ENCODE measurements around the gene RGS11. TPM values are rescaled to one million over a fixed set of nuclear protein-coding genes. Genes with fewer than 3 reads are reported as not detected.

RGS11 gene
- total RNA-seq, result 0.07 and 0.27 TPM in 2 replicates

DNA sequence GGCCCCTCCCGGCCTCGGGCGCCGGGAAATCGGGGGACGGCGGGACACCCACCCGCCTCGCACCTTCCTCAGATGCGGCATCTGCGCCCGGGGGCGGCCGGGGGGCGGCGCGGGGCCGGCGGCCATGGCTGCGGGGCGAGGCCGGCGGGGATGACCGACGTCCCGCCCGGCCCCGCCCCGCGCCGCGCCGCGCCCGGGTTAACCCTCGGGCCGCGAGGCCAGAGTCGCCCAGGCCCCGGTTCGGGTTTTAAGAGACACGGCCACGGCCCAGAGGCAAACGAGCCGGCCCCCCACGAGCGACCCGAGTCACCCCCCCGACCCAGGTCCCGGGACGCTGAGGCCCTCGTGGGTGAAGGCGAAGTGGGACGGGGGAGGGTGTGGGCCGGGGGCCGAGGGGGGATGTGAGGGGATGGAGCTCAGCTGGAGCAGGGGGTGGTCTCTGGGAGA lies at the start of gene RGS11:
Gene RGS11, minus strand, starts transcription at position 159 of the 447 bp plus-strand sequence. Its CDS starts 33 bp downstream, at position 126.
- intact Hi-C loops (cut with micrococcal nuclease), result loop anchor here (1.0 kb wide), 1 partner anchor 10 kb away; no protein-coding TSS in a partner anchor

DNA sequence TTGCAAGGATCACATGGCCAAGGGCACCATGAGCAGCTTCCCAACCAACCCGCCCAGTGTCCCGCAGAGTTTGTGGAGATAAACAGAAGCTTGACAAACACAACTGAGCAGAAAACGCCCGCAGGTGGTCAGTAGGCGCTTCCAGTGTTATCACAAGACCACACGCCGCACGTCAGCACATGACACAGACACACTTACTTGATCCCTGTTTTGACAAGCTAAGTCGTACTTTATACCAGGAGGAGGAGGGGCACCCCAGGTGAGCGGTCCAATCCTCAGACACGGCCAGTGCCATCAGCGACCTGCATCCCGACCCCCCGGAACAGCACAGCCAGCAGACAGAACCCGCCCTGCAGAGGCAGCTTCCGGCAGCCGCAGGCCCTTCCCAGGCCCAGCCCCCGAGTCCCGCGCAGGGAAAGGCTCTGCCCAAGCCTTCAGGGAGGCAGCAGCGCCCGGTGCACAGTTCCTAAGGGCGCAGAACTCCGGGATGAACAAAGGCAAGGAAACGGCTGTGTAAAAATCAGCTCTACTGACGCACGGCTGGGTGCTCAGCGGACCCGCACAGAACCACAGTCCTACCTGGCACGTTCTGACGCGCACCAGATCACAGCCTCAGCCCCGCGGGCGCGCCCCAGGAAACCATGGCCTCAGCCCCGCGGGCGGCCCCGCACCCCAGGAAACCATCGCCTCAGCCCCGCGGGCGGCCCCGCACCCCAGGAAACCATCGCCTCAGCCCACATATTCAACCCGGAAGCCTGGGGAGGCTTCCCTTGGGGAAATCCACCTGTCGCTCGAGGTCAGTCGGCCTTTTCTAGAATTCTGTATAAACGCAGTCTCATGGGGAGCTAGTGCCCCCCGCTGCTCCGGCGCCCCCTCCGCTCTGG lies 48.9 kb upstream of the RGS11 start:
- intact Hi-C loops (cut with micrococcal nuclease), result loop anchor here (2.0 kb wide), 1 partner anchor 90 kb away; the partner anchor contains the start of gene FAM234A

DNA sequence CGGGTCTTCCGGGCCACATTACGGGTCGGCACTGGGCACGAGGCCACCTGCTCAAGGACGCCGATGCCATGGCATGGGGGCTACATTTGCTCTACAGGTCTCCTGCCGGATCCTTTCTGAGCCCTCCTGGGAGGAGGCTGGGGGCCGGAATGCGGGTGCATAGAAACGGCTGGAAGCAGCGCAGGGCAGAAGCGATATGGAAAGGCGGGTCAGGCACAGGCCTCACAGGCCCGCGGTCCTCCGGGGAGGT lies 48.4 kb upstream of the RGS11 start:
- intact Hi-C loops (cut with micrococcal nuclease), result loop anchor here (2.0 kb wide), 1 partner anchor 89 kb away; the partner anchor contains the start of gene FAM234A

DNA sequence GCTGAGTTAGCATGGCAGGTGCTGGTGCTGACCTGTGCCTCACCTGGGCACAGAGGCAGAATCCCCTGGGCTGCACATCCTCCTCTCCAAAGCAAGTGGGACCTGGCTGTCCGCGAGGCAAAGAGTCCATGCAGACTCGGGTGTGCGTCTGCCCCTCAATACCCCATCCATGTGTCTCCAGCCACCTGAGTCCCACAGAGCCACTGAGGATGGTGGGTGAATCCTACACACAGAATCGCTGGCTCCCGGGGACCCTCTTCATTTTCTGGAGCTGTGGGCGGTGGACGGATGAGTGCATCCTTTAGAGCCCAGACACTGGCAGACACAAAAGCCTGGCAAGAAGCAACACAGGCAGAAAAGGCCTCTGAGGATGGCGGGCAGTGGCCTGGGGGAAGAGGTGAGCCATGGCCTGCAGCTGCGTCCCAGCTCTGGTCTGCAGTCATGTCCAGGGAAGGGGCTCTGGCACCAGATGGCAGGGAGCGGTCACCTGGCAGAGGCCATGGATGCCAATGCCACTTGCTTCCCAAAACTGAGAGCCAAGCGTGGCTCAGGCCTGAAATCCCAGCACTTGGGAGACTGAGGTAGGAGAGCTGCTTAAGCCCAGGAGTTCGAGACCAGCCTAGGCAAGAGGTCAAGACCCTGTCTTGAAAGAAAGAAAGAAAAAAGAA lies 46.9 kb upstream of the RGS11 start:
- intact Hi-C loops (cut with micrococcal nuclease), result no loop called here

DNA sequence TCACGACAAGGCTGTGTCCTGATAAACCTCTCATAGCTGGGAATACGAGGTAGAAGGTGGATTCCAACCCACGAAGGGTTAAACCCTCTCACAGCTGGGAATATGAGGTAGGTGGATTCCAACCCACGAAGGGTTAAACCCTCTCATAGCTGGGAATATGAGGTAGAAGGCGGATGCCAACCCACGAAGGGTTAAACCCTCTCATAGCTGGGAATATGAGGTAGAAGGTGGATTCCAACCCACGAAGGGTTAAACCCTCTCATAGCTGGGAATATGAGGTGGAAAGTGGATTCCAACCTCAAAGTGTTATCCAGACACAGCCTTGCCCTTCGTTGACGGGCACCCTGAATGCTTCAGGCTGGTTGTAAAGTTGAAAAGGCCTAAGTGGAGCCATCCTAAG lies 45.8 kb upstream of the RGS11 start:
- intact Hi-C loops (cut with micrococcal nuclease), result no loop called here

DNA sequence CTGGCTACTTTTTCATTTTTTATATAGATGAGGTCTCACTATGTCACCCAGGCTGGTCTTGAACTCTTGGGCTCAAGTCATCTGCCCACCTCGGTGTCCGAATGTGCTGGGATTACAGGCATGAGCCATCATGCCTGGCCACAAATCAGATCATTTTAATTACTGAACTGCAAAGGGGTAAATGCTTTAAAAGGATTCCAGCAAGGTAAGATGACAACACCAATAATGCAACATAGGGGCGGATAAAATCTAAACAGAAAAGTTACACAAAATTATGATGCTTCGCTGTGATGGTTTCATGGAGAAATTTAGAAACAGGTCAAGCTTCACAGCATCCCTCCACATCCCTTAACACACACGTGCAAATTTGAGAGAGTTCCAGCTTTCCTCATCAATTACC lies 44.5 kb upstream of the RGS11 start:
- intact Hi-C loops (cut with micrococcal nuclease), result no loop called here

DNA sequence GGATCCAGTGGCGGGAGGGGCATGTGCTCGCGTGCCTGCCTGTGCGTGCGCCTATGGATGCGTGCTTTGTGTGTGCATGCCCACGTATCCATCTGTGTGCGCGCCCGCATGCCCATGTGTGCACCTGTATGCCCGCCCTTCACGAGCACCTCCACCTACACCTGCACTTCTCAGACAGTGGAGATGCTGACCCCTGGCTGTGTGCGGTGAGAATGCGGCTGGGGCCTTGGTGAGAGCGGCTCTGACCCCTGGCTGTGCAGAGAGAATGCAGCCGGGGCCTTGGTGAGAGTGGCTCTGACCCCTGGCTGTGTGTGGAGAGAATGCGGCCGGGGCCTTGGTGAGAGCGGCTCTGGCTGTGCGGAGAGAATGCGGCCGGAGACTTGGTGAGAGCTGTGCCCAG lies 42.9 kb upstream of the RGS11 start:
- intact Hi-C loops (cut with micrococcal nuclease), result no loop called here

DNA sequence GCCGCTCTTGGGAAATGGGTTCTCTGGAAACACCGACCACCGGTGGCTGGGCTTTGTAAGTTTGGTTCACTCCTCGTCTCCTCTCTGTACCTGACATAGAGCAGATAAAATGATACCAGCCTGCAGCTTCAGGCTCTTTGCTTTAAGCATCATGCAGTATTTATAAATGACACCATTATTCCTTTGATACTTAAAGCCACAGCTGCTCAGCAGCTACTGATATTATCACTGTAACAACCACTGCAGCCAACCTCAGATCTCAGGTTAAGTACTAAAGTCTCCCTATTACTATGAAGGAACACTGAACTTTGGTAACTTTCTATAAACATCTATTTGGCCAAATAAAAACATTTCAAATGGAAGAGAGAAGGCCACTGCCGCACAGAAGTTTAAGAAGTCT lies 41.8 kb upstream of the RGS11 start:
- intact Hi-C loops (cut with micrococcal nuclease), result no loop called here

DNA sequence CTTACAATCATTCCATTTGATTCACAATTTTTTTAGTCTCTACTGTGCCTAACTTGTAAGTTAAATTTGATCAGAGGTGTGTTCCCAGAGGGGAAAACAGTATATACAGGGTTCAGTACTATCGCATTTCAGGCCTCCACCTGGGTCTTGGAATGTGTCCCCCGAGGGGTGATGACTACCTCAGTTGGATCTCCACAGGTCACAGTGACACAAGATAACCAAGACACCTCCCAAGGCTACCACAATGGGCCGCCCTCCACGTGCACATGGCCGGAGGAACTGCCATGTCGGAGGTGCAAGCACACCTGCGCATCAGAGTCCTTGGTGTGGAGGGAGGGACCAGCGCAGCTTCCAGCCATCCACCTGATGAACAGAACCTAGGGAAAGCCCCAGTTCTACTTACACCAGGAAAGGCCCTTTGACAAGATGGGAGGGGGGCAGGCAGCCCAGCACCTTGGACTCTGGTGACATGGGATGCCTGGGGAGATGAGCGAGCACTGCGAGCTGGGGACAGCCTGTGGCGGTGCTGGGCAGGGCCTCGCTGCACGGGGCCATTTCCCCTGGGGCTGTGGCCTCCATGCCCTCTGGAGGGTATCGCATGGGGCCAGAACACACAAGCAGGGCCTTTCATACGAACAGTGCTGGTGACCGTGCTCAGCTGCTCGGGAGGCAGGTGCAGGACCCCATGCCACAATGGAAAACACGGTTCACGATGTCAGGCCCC lies 41.2 kb upstream of the RGS11 start:
- intact Hi-C loops (cut with micrococcal nuclease), result no loop called here

DNA sequence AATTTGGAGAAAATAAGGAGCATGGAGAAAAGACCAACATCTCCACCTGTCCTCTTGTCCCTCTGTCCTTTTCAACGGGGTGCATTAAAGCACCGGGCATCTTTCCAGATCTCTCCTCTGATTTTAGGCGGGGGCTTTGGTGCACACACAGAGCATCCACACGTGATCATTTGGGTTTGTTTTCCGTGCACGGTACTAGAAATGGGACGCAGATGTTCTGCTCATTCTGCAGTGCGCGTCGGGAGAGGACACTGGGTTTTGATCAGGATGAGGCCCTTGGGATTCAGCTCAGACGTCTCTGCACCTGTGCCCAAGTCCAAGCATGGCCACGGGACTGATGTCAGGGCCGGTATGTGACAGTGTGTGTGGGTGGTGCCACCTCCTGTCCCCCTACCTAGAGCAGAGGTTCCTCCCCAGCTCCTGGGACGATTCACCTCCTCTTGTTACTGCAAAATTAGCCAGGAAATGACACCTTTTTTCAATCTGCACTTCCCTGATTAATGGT lies 39.1 kb upstream of the RGS11 start:
- intact Hi-C loops (cut with micrococcal nuclease), result no loop called here

DNA sequence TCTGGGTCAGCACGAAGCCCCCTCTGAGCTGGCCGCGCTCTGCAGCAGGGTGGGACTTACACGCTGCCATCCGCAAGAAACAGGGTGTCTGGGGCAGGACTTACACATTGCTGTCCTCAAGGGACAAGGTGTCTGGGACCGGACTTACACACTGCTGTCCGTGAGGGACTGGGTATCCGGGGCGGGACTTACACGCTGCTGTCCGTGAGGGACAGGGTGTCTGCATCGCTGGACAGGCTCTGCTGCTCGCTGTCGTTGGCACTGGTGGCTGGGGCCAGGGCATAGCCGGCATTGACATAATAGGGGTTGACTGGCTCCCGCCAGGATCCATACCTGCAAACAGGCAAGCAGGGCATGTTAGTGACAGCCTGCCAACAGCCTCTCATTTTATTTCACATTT lies 38.6 kb upstream of the RGS11 start:
- intact Hi-C loops (cut with micrococcal nuclease), result no loop called here

DNA sequence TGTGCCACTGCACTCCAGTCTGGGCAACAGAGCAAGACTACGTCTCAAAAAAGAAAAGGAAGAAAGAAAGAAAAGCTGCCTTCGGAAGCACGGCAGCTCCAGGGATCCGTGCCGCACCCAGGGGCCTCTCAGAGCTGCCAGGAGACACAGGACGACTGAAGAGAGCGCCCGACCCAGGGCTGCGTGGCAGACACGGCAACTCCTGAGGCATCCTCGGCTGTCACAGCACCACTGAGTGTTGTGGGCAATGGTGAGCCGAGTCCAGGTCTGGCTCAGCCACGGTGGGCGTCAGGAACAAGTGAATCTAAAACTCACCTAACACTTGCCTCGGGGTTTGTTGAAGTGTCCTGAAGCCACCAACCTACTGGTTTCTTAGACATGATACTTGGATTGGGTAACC lies 36.0 kb upstream of the RGS11 start:
- intact Hi-C loops (cut with micrococcal nuclease), result no loop called here

DNA sequence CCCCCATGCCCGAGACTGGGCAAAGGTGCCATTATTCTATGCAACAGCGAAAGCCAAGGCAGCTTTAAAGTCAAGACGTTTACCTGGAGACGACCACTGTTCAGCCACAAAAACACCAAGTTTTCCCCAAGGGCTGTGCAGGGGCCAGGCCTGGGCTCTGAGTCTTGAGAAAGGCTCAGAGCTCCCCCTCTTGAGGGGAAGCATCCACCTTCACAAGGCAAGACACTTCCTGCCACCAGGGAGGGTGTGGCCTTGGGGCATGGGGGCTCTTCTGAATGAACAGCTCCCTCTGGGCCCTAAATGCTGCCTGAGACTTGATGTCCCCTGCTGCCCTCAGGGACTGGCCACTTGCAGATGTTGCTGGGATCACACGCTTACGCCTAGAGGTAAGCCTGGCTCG lies 33.7 kb upstream of the RGS11 start:
- intact Hi-C loops (cut with micrococcal nuclease), result no loop called here

DNA sequence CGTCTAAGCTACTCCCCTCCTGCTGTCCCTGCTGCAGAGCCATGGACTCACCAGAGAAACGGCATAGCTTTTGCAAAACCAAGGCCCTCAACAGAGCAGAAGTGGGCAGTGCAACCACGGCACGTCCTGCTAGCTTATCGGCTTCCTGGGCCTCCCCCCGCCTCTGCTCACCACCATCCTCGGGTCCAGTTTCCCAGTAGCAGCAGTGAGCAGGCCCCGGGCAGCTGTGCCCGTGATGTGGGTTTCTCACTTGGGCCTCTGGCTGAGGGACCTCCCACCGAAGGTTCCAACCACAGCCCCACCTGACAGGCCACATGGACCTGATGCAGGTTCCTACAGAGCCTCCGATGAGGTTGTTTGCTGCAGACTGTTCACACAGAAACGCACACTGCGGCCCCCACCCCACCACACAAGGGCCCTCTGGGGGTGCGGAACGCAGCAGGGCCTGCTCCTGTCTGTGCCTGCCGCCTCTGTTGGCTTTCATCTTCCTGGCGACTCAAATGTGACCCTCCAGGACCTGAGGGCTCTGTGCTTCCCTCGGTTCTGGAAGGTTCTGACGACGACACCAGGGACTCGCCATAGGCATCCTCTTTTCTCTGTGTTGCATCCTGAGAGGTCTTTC lies 32.1 kb upstream of the RGS11 start:
- intact Hi-C loops (cut with micrococcal nuclease), result no loop called here

DNA sequence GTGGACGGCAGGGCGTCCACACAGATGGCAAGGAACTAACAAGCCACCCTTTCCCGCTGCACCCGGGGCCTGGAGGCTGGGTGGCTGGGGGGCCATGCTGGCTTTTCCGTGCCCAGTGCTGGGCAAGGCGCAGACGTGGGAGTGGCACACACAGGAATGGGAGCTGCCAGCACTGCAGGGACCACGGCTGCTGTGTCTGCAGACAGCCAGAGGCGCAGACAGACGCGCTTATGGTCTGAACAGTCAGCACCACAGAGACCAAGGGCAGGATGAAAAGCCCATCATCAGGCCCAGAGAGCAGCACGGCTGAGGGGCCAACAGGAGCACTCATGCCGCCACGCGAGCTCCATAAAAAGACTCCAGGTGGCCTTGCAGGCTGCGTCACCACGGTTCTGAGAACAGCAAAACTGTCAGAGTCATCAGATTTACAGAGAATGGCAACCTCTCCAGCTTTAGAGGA lies 31.2 kb upstream of the RGS11 start:
- intact Hi-C loops (cut with micrococcal nuclease), result no loop called here

DNA sequence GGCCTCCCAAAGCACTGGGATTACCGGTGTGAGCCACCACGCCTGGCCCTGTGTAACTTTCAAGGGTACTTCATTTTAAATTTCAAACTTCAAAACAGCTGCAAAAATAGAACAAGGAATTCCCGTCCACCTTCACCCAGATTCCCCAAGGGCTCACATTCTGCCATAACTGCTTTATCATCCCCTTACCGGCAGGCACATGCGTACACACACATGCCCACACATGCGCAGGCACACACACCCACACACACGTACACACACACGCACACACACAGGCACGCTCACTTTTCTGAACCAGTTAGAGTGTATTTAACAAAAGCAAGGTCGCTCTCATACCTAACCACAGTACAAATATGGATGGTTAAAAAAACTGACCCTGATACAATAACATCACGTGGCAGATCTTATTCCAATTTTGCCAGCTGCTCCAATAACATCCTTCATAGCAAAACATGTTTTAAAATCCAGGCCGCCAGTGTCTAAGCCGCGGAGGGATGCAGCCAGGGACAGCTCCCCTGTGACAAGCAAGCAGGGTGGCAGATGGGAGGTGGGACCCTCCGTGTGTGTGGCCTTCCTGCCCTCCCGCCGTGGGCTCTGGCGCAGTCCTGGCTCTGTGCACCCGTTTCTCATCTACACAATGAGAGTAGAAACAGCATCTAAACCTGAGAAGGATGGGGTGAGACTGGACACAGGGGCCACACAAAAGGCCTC lies 30.3 kb upstream of the RGS11 start:
- intact Hi-C loops (cut with micrococcal nuclease), result no loop called here

DNA sequence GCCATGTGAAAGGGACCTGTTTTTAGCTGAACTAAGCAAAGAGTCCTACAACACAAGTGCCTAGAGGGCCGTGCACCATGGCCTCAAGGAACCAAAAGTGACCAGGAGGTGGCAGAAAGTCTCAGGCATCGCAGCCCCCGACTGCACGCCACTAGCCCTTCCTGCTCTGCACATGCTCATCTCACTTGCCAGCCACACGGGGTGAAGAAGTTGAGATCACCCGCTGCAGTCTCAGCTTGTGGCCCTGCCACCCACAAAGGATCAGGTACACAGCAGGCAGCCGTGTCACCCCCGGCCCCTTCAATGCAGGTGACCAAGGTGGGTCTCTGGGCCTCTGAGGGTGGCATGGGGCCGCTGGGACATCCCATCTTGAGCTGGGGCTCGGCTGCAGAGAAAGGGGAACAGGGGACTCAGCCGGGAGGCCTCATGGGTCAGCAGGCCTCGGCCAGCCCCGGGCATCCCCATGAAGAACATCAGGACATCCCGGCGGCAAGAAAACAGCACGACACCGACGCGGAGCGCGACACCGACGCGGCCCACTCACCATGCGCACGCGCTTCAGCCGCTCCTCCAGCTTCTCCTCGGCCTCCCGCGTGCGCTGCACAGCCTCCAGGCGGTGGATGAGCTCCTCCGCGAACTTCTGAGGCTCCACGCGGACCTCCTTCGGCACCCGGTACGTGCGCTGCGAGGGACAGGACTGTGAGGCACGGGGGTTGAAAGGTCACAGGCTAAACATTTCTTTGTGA lies 28.2 kb upstream of the RGS11 start:
- intact Hi-C loops (cut with micrococcal nuclease), result no loop called here

DNA sequence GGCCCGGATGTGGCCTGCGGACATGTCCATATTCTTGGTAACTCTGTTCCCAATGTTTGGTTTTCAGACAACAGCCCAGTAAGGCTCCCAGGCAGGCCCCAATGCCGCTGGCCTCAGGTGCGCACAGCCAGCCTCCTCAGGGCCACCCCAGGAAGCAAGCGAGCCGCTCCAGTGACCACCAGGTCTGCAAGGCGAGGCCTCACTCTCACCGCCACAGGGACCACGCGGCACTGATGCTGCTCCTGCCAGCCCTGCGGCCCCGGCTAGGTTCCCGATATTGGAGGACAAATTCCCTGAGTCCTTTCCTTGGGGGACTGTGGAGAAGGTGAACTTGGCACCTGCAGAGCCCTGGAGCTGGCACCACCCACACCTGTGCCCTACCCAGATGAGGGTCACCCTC lies 26.2 kb upstream of the RGS11 start:
- intact Hi-C loops (cut with micrococcal nuclease), result no loop called here

DNA sequence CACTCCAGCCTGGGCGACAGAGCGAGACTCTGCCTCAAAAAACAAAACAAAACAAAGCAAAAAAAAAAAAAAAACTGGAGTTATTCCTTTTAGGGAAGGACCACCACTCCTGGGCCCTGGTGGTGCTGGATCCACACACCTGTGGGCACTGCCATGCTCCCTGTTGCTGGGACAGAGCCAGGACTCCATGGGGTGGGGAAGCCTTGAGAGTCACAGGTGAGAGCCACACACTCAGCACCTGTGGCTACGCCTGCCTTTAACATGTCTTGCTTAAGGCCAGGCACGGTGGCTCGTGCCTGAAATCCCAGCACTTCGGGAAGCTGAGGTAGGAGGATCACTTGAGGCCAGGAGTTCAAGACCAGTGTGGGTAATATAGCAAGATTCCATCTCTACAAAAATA lies 25.5 kb upstream of the RGS11 start:
- intact Hi-C loops (cut with micrococcal nuclease), result no loop called here

DNA sequence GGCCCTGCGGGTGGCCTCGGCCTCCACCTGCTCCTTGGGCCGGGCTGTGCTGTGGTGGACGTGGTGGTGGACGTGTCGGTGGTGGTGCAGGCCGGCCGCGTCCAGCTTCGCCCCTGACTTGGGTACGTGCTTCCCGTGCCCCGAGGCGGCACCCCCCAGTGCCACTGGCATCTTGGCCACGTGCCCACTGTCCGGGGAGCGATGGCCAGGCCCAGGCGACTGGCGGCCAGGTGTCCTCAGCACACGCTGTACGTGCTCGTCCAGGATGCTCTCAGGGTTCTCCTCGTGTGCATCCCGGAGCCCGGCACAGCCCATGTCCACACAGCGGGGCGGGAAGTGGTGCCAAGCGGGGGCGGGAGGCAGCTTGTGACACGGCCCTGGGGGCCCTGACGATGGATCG lies 22.1 kb upstream of the RGS11 start:
- intact Hi-C loops (cut with micrococcal nuclease), result no loop called here
